Esophagus muscularis mucosa (tissue), 4 donors: ENCODE data around the gene MDM1. TPM values are rescaled to one million over a fixed set of nuclear protein-coding genes. Genes with fewer than 3 reads are reported as not detected.
A peak's percentile ranks its signal among the peaks of the same experiment; 100 is the strongest.

Experiments used
- DNase-seq: peaks from one replicate; pipeline ENCODE4 v3.0.0-alpha.2; 2017; ENCODE audit errors: extremely low spot score
- H3K27ac ChIP-seq, 4 donors: fragments of 200-600 bp; sonication (generic); replicated peaks in 1 of 4; 1 replicate in 3 of 4; 2 replicates in 1 of 4; pipeline ENCODE4 v1.5.1; 2016 to 2019; ENCODE audit warnings: mild to moderate bottlenecking in 1 of 4
- H3K27me3 ChIP-seq, 4 donors: fragments of 200-600 bp; sonication (generic); one replicate each; pipeline versions ENCODE4 v1.5.1 to v1.6.0; 2016 to 2019
- H3K36me3 ChIP-seq, 4 donors: fragments of 200-600 bp; sonication (generic); one replicate each; pipeline ENCODE4 v1.5.1; 2016 to 2019
- H3K4me1 ChIP-seq, 4 donors: fragments of 200-600 bp; sonication (generic); one replicate each; pipeline ENCODE4 v1.5.1; 2016 to 2019
- H3K4me3 ChIP-seq, 4 donors: fragments of 200-600 bp; sonication (generic); 1 replicate in 2 of 4; 2 replicates in 2 of 4; pipeline ENCODE4 v1.5.1; 2016 to 2019; ENCODE audit warnings: mild to moderate bottlenecking in 4 of 4, moderate library complexity in 1 of 4
- H3K9me3 ChIP-seq, 4 donors: fragments of 200-600 bp; sonication (generic); 1 replicate in 3 of 4; 2 replicates in 1 of 4; pipeline ENCODE4 v1.5.1; 2016 to 2019
- CTCF ChIP-seq, 3 experiments: fragments of 200-600 bp in 2 of 3; fragments of 450-650 bp in 1 of 3; sonication (generic) in 2 of 3; IDR thresholded peaks; one replicate each; pipeline ENCODE4 v1.5.1; 2017 to 2019; ENCODE audit warnings: antibody characterized with exemption in 3 of 3, mild to moderate bottlenecking in 2 of 3, moderate library complexity in 1 of 3
- EP300 ChIP-seq: sonication (generic); formaldehyde crosslinking; IDR thresholded peaks from one replicate; pipeline ENCODE4 v1.6.1; 2017; ENCODE audit warnings: antibody characterized with exemption
- POLR2A ChIP-seq: fragments of 450-650 bp; IDR thresholded peaks from one replicate; pipeline ENCODE4 v1.6.1; 2017; ENCODE audit warnings: antibody characterized with exemption, moderate library complexity, mild to moderate bottlenecking, low read depth
- POLR2AphosphoS5 ChIP-seq, 2 donors: sonication (generic); formaldehyde crosslinking; IDR thresholded peaks; one replicate each; pipeline ENCODE4 v1.6.1; 2017; ENCODE audit warnings: antibody characterized with exemption in 2 of 2
- WGBS: methylation state at CpG from one replicate; pipeline ENCODE4 v1.1.5; 2018; 5-methylcytosine and 5-hydroxymethylcytosine counted together
- intact Hi-C: fragments of 100-400 bp; cut with DNase I; formaldehyde crosslinking; loops from one replicate; pipeline ENCODE4 v1.15.1; 2023
- total RNA-seq, 4 donors: library from RNA; depleted of rRNA; stranded (reverse); fragments of >200 nt; gene quantifications; one replicate each; pipeline versions ENCODE4 v1.1.0 to v1.2.1, GENCODE V29; 2016

The MDM1 gene
- total RNA-seq, 4 donors from 2014 or later, result 11.3 to 33.2 (median 14.7) TPM

- H3K27ac ChIP-seq, result peak overlapping the region in 3 of 4 donors; percentile 38 to 61 (median 60)
- no peak overlapping the region for H3K4me3 ChIP-seq
- no peak for DNase-seq
- no peaks in the 10 kb centered on the region for H3K36me3 ChIP-seq
- intact Hi-C loops, result no loop called here
- WGBS, result 80% methylated on average over 6 of the region's 6 CpGs
- H3K9me3 ChIP-seq, result no peaks in the 10 kb centered on the region
- no peak for TF ChIP-seq POLR2A
- TF ChIP-seq EP300, result no peak
- TF ChIP-seq CTCF (IDR thresholded peaks at IDR 0.05), result no peak
- TF ChIP-seq POLR2AphosphoS5 (IDR thresholded peaks at IDR 0.05), result no peak
- no peaks in the 10 kb centered on the region for H3K27me3 ChIP-seq
- peaks cover 6 to 31% (median 22%) of the 10 kb centered on the region in 4 donors for H3K4me1 ChIP-seq
Measured at GRCh38 chr12:68246350-68246749, 85.8 kb downstream of the MDM1 start.

GRCh38 chr12:68245180-68246021 lies 86.8 kb downstream of the MDM1 start:
- Histone ChIP-seq H3K4me1 (peaks cover 9 to 40% (median 30%) of the 10 kb centered on the region in 4 donors), H3K36me3 (no peaks in the 10 kb centered on the region), H3K9me3 (no peaks in the 10 kb centered on the region), H3K27me3 (no peaks in the 10 kb centered on the region), H3K27ac (peak overlapping the region; percentile 29 to 61 (median 49)), H3K4me3 (peak overlapping the region; percentile 32 to 40 (median 38))
- no peak for TF ChIP-seq POLR2A
- TF ChIP-seq POLR2AphosphoS5 (IDR thresholded peaks at IDR 0.05), result no peak
- TF ChIP-seq EP300, result no peak
- no peak for TF ChIP-seq CTCF (IDR thresholded peaks at IDR 0.05)
- intact Hi-C loops, result no loop called here
- 15% methylated on average over 6 of the region's 6 CpGs for WGBS
- no peak for DNase-seq

Other genes with a start within 250 kb of the MDM1 start
- gene IFNG, start 172.6 kb downstream of the MDM1 start, total RNA-seq, result not detected
- gene IL26, start 106.6 kb downstream of the MDM1 start, total RNA-seq, result not detected
- not detected for gene IL22, start 78.8 kb downstream of the MDM1 start, total RNA-seq